Right ventricle myocardium inferior (tissue), 1 donor: ENCODE data around the gene NBPF1. TPM values are rescaled to one million over a fixed set of nuclear protein-coding genes. Genes with fewer than 3 reads are reported as not detected.
"Not testable (repeated sequence)": the region's sequence is repeated elsewhere in the genome, so short reads cannot be mapped to it uniquely, and the experiment has no call there.

Experiments
- ATAC-seq: fragments of 200-7000 bp; cut with Tn5 transposase; one replicate; pipeline ENCODE4 v1.9.1; 2020; ENCODE audit warnings: mild to moderate bottlenecking, moderate library complexity
- DNase-seq: peaks from one replicate; pipeline ENCODE4 v3.0.0; 2021; ENCODE audit errors: missing footprints
- intact Hi-C: fragments of 100-400 bp; cut with DNase I; formaldehyde crosslinking; loops from one replicate; pipeline ENCODE4 v1.11.0; 2022
- total RNA-seq: library from RNA; stranded (reverse); fragmentation: NEBNext Ultra II Directional; extraction: Animal tissue kit (Norgen Biotek cat#: 25700); gene quantifications from one replicate; pipeline ENCODE4 v1.2.1, GENCODE V29; 2021
- donor health status: DM: no; HTN: yes; CAD: no; lungs with severe emphysema.

Gene NBPF1
- total RNA-seq, 1 donor from 2014 or later, result 12.4 TPM

GRCh38 chr1:16643476-16644192 is 30.3 kb upstream of the NBPF1 start:
- peak; percentile 34 for DNase-seq
- ATAC-seq, intact Hi-C loops: not testable (repeated sequence)

- intact Hi-C loops, ATAC-seq: not testable (repeated sequence)
- DNase-seq, result peak; percentile 72
Measured at GRCh38 chr1:16643001-16643411, 29.6 kb upstream of the NBPF1 start.

- intact Hi-C loops, ATAC-seq: not testable (repeated sequence)
- DNase-seq, result peak; percentile 70
Measured at GRCh38 chr1:16642025-16642966, 28.9 kb upstream of the NBPF1 start.

GRCh38 chr1:16641159-16641975 is 28.0 kb upstream of the NBPF1 start:
- intact Hi-C loops, ATAC-seq, DNase-seq: not testable (repeated sequence)

GRCh38 chr1:16639091-16640031 is 26.0 kb upstream of the NBPF1 start:
- ATAC-seq, intact Hi-C loops: not testable (repeated sequence)
- DNase-seq, result peak; percentile 57

- peak; percentile 27 for ATAC-seq
- DNase-seq, intact Hi-C loops: not testable (repeated sequence)
Measured at GRCh38 chr1:16637941-16638778, 24.8 kb upstream of the NBPF1 start.

- ATAC-seq, result not testable (repeated sequence)
Measured at GRCh38 chr1:16636551-16637195, 23.3 kb upstream of the NBPF1 start.

GRCh38 chr1:16635959-16636358 is 22.6 kb upstream of the NBPF1 start:
- ATAC-seq, intact Hi-C loops: not testable (repeated sequence)
- DNase-seq, result peak; percentile 72

More at GRCh38 chr1:16636551-16637195, 23.3 kb upstream of the NBPF1 start:
- DNase-seq, intact Hi-C loops: not testable (repeated sequence)

GRCh38 chr1:16633540-16634282 is 20.3 kb upstream of the NBPF1 start:
- ATAC-seq, intact Hi-C loops: not testable (repeated sequence)
- peak; percentile 64 for DNase-seq

- DNase-seq, result peak; percentile 54
- ATAC-seq, intact Hi-C loops: not testable (repeated sequence)
Measured at GRCh38 chr1:16632044-16632850, 18.9 kb upstream of the NBPF1 start.

- intact Hi-C loops, result no loop called here
- peak; percentile 81 for DNase-seq
- no peak for ATAC-seq
Measured at GRCh38 chr1:16631248-16632043, 18.1 kb upstream of the NBPF1 start.

- ATAC-seq, result no peak
- intact Hi-C loops, result no loop called here
- DNase-seq, result peak; percentile 68
Measured at GRCh38 chr1:16630661-16631247, 17.4 kb upstream of the NBPF1 start.

GRCh38 chr1:16629916-16630530 is 16.7 kb upstream of the NBPF1 start:
- ATAC-seq, intact Hi-C loops: not testable (repeated sequence)
- peak; percentile 67 for DNase-seq
